HG03097 (cell line): Measurements from ENCODE around the gene ADARB1.

Source experiments
- ATAC-seq: cut with Tn5 transposase; IDR thresholded peaks from one replicate; pipeline ENCODE4 v1.9.1; 2021; ENCODE audit not compliant: unreplicated experiment, low FRiP score

ADARB1 gene

GRCh38 chr21:45073301-45074047, 906 bp upstream of the ADARB1 start:
- ATAC-seq = no peak

GRCh38 chr21:45074818-45075595, 627 bp downstream of the ADARB1 start:
- no peak for ATAC-seq

- no peak for ATAC-seq
Observed at GRCh38 chr21:45075596-45076244, 1.3 kb downstream of the ADARB1 start.

GRCh38 chr21:45076245-45076711, 1.9 kb downstream of the ADARB1 start:
- ATAC-seq = no peak

GRCh38 chr21:45078371-45078770, 4.0 kb downstream of the ADARB1 start:
- no peak for ATAC-seq

- ATAC-seq = no peak
Observed at GRCh38 chr21:45078877-45079281, 4.5 kb downstream of the ADARB1 start.

- no peak for ATAC-seq
Observed at GRCh38 chr21:45079351-45079750, 5.0 kb downstream of the ADARB1 start.

GRCh38 chr21:45080232-45080631, 5.9 kb downstream of the ADARB1 start:
- no peak for ATAC-seq

- ATAC-seq = no peak
Observed at GRCh38 chr21:45080639-45081414, 6.4 kb downstream of the ADARB1 start.

- no peak for ATAC-seq
Observed at GRCh38 chr21:45081636-45082035, 7.3 kb downstream of the ADARB1 start.

GRCh38 chr21:45082736-45083135, 8.4 kb downstream of the ADARB1 start:
- ATAC-seq = no peak

GRCh38 chr21:45084121-45084520, 9.7 kb downstream of the ADARB1 start:
- ATAC-seq = no peak

- ATAC-seq = no peak
Observed at GRCh38 chr21:45084881-45085536, 10.6 kb downstream of the ADARB1 start.

- ATAC-seq = no peak
Observed at GRCh38 chr21:45085700-45086099, 11.3 kb downstream of the ADARB1 start.

GRCh38 chr21:45086337-45086958, 12.1 kb downstream of the ADARB1 start:
- no peak for ATAC-seq

GRCh38 chr21:45087022-45087823, 12.8 kb downstream of the ADARB1 start:
- no peak for ATAC-seq

GRCh38 chr21:45088116-45088515, 13.7 kb downstream of the ADARB1 start:
- ATAC-seq = no peak

GRCh38 chr21:45088729-45089128, 14.3 kb downstream of the ADARB1 start:
- ATAC-seq = no peak

GRCh38 chr21:45089964-45090363, 15.6 kb downstream of the ADARB1 start:
- no peak for ATAC-seq
